Breast epithelium (tissue), 4 donors: ENCODE measurements around the gene RANBP17. TPM values are rescaled to one million over a fixed set of nuclear protein-coding genes. Genes with fewer than 3 reads are reported as not detected.

ENCODE experiments used
- DNase-seq, 2 donors: peaks; one replicate each; pipeline ENCODE4 v3.0.0-alpha.2; 2019; ENCODE audit warnings: low spot score in 2 of 2
- H3K27ac ChIP-seq, 2 donors: fragments of 200-600 bp; sonication (generic) in 1 of 2; one replicate each; pipeline ENCODE4 v1.5.1; 2016 to 2019; ENCODE audit warnings: mild to moderate bottlenecking in 1 of 2
- H3K27me3 ChIP-seq, 2 donors: fragments of 200-600 bp; sonication (generic) in 1 of 2; one replicate each; pipeline versions ENCODE4 v1.5.1 to v1.6.0; 2017 to 2019; ENCODE audit warnings: control low read depth in 1 of 2, mild to moderate bottlenecking in 1 of 2
- H3K36me3 ChIP-seq: fragments of 200-600 bp; one replicate; pipeline ENCODE4 v1.5.1; 2019
- H3K4me1 ChIP-seq, 2 donors: fragments of 200-600 bp; sonication (generic); one replicate each; pipeline ENCODE4 v1.5.1; 2016 to 2019; ENCODE audit warnings: control low read depth in 1 of 2
- H3K4me3 ChIP-seq, 3 donors: fragments of 200-600 bp; sonication (generic); 1 replicate in 2 of 3; 2 replicates in 1 of 3; pipeline ENCODE4 v1.5.1; 2016 to 2019; ENCODE audit warnings: mild to moderate bottlenecking in 3 of 3, moderate library complexity in 2 of 3
- H3K9me3 ChIP-seq, 2 donors: fragments of 200-600 bp; sonication (generic) in 1 of 2; one replicate each; pipeline ENCODE4 v1.5.1; 2016 to 2019; ENCODE audit warnings: control low read depth in 1 of 2
- CTCF ChIP-seq, 3 donors: fragments of 450-650 bp; IDR thresholded peaks; one replicate each; pipeline ENCODE4 v1.5.1; 2016 to 2017; ENCODE audit warnings: antibody characterized with exemption in 3 of 3, mild to moderate bottlenecking in 3 of 3, moderate library complexity in 3 of 3
- POLR2A ChIP-seq: fragments of 450-650 bp; IDR thresholded peaks from one replicate; pipeline ENCODE4 v1.6.1; 2016; ENCODE audit warnings: antibody characterized with exemption, mild to moderate bottlenecking, moderate library complexity
- POLR2AphosphoS5 ChIP-seq, 3 donors: sonication (generic); formaldehyde crosslinking; IDR thresholded peaks; one replicate each; pipeline ENCODE4 v1.6.1; 2017; ENCODE audit warnings: antibody characterized with exemption in 3 of 3
- intact Hi-C: fragments of 100-400 bp; cut with DNase I; formaldehyde crosslinking; loops from one replicate; pipeline ENCODE4 v1.15.1; 2023; ENCODE audit warnings: low total_unique reads
- total RNA-seq, 3 donors: library from RNA; depleted of rRNA; stranded (reverse); fragments of >200 nt; gene quantifications; one replicate each; pipeline ENCODE4 v1.1.0, GENCODE V29; 2016

Gene RANBP17
- total RNA-seq, 3 donors from 2014 or later: 6.9 to 28.4 (median 13.4) TPM

GRCh38 chr5:170844651-170845050 lies 17.2 kb upstream of the RANBP17 start:
- TF ChIP-seq POLR2A: no peak
- no peak for TF ChIP-seq POLR2AphosphoS5 (IDR thresholded peaks at IDR 0.05)
- TF ChIP-seq CTCF (IDR thresholded peaks at IDR 0.05): no peak
- no peak overlapping the region for H3K27ac ChIP-seq
- no peaks in the 10 kb centered on the region for H3K36me3 ChIP-seq
- H3K4me3 ChIP-seq: no peak overlapping the region
- no peaks in the 10 kb centered on the region for H3K4me1 ChIP-seq
- no peak for DNase-seq
- H3K27me3 ChIP-seq: no peaks in the 10 kb centered on the region
- H3K9me3 ChIP-seq: no peaks in the 10 kb centered on the region
- intact Hi-C loops: loop anchor here (5.0 kb wide), 1 partner anchor 123 kb away; no protein-coding TSS in a partner anchor

- Histone ChIP-seq H3K4me3 (no peak overlapping the region), H3K4me1 (no peaks in the 10 kb centered on the region), H3K36me3 (no peaks in the 10 kb centered on the region), H3K9me3 (no peaks in the 10 kb centered on the region), H3K27ac (no peak overlapping the region), H3K27me3 (no peaks in the 10 kb centered on the region)
- DNase-seq: no peak
- intact Hi-C loops: no loop called here
- TF ChIP-seq POLR2AphosphoS5 (IDR thresholded peaks at IDR 0.05): no peak
- no peak for TF ChIP-seq POLR2A
- no peak for TF ChIP-seq CTCF (IDR thresholded peaks at IDR 0.05)
Observed at GRCh38 chr5:170846416-170846815, 15.4 kb upstream of the RANBP17 start.

GRCh38 chr5:170846846-170847245 lies 15.0 kb upstream of the RANBP17 start:
- intact Hi-C loops: no loop called here

GRCh38 chr5:170848033-170848432 lies 13.8 kb upstream of the RANBP17 start:
- H3K4me1 ChIP-seq: no peaks in the 10 kb centered on the region
- no peak for DNase-seq
- no peaks in the 10 kb centered on the region for H3K27me3 ChIP-seq
- TF ChIP-seq POLR2AphosphoS5 (IDR thresholded peaks at IDR 0.05) (no peak), POLR2A (no peak), CTCF (IDR thresholded peaks at IDR 0.05) (no peak)
- intact Hi-C loops: no loop called here
- no peak overlapping the region for H3K4me3 ChIP-seq
- H3K36me3 ChIP-seq: no peaks in the 10 kb centered on the region
- H3K27ac ChIP-seq: no peak overlapping the region
- H3K9me3 ChIP-seq: no peaks in the 10 kb centered on the region

More at GRCh38 chr5:170846846-170847245, 15.0 kb upstream of the RANBP17 start:
- Histone ChIP-seq H3K4me1 (no peaks in the 10 kb centered on the region), H3K4me3 (no peak overlapping the region), H3K27ac (no peak overlapping the region), H3K36me3 (no peaks in the 10 kb centered on the region), H3K27me3 (no peaks in the 10 kb centered on the region), H3K9me3 (no peaks in the 10 kb centered on the region)
- no peak for DNase-seq
- no peak for TF ChIP-seq CTCF (IDR thresholded peaks at IDR 0.05)
- TF ChIP-seq POLR2AphosphoS5 (IDR thresholded peaks at IDR 0.05): no peak
- TF ChIP-seq POLR2A: no peak

- DNase-seq: no peak
- TF ChIP-seq POLR2A (no peak), POLR2AphosphoS5 (IDR thresholded peaks at IDR 0.05) (no peak), CTCF (IDR thresholded peaks at IDR 0.05) (no peak)
- Histone ChIP-seq H3K27me3 (no peaks in the 10 kb centered on the region), H3K36me3 (no peaks in the 10 kb centered on the region), H3K27ac (no peak overlapping the region), H3K4me3 (no peak overlapping the region), H3K4me1 (no peaks in the 10 kb centered on the region), H3K9me3 (no peaks in the 10 kb centered on the region)
- intact Hi-C loops: no loop called here
Observed at GRCh38 chr5:170849374-170849773, 12.4 kb upstream of the RANBP17 start.
